H1 (cell line): ENCODE measurements around the gene POLR3C. TPM values are rescaled to one million over a fixed set of nuclear protein-coding genes. Genes with fewer than 3 reads are reported as not detected.

Experiments used
- CBX5 ChIP-seq: fragments of 300-800, 300-1000 bp; sonication (generic); IDR thresholded peaks from 2 replicates; pipeline ENCODE4 v1.7.1; 2016; ENCODE audit warnings: antibody characterized with exemption, low read length, low read depth
- POLR2A ChIP-seq, 2 experiments: IDR thresholded peaks; 1 replicate in 1 of 2; 2 replicates in 1 of 2; pipeline ENCODE4 v1.6.1; 2011; ENCODE audit warnings: low read depth in 2 of 2, low read length in 2 of 2, mild to moderate bottlenecking in 2 of 2; ENCODE audit errors: control extremely low read depth in 1 of 2
- POLR2AphosphoS5 ChIP-seq: IDR thresholded peaks from 2 replicates; pipeline ENCODE4 v1.6.1; 2011; ENCODE audit warnings: low read depth, low read length
- RBBP5 ChIP-seq: IDR thresholded peaks from 2 replicates; pipeline ENCODE4 v1.7.1; 2012; ENCODE audit warnings: low read depth, mild to moderate bottlenecking, inconsistent platforms, low read length, moderate library complexity, borderline replicate concordance
- SP2 ChIP-seq: IDR thresholded peaks from 2 replicates; pipeline ENCODE4 v1.6.1; 2012; ENCODE audit warnings: mild to moderate bottlenecking, low read length, inconsistent platforms
- SP4 ChIP-seq: IDR thresholded peaks from 2 replicates; pipeline ENCODE4 v1.6.1; 2012; ENCODE audit warnings: low read length, inconsistent platforms
- TAF7 ChIP-seq: optimal IDR thresholded peaks from 2 replicates; pipeline ENCODE3; 2011; ENCODE audit warnings: low read depth, mild to moderate bottlenecking, inconsistent platforms, low read length, moderate library complexity, borderline replicate concordance
- polyA plus RNA-seq, 7 experiments: library from polyadenylated mRNA; depleted of rRNA in 3 of 7; stranded (reverse) in 5 of 7; unstranded in 2 of 7; fragments of >200 nt in 5 of 7; fragments of 200-250 nt in 2 of 7; gene quantifications; 1 replicate in 5 of 7; 2 replicates in 1 of 7; 4 replicates in 1 of 7; pipeline versions ENCODE4 v1.2.1 to v1.2.3, GENCODE V29; 2011 to 2013; ENCODE audit warnings: missing spikeins in 2 of 7, mixed read lengths in 2 of 7
- total RNA-seq: library from RNA; stranded (reverse); fragmentation: NEBNext Ultra II Directional; extraction: Animal tissue kit (Norgen Biotek cat#: 25700); gene quantifications from 2 replicates; pipeline ENCODE4 v1.2.1, GENCODE V29; 2021
- TF ChIP-seq, protein P1 (sequence below): IDR thresholded peaks from 2 replicates; pipeline ENCODE4 v1.6.1; 2011; ENCODE audit warnings: low read length, improper control_type of control experiment
- TF ChIP-seq, protein P2 (sequence below): fragments of 300-600 bp; sonication (generic); IDR thresholded peaks from 2 replicates; pipeline ENCODE4 v1.7.1; 2012; ENCODE audit warnings: low read length, moderate library complexity, mild to moderate bottlenecking, inconsistent platforms; ENCODE audit not compliant: insufficient replicate concordance

Gene POLR3C
- total and polyA plus RNA-seq, 2 of the 8 experiments (the other 6 are each of a cell fraction or from before 2014, with no cell fraction given) = 26.8 TPM

DNA sequence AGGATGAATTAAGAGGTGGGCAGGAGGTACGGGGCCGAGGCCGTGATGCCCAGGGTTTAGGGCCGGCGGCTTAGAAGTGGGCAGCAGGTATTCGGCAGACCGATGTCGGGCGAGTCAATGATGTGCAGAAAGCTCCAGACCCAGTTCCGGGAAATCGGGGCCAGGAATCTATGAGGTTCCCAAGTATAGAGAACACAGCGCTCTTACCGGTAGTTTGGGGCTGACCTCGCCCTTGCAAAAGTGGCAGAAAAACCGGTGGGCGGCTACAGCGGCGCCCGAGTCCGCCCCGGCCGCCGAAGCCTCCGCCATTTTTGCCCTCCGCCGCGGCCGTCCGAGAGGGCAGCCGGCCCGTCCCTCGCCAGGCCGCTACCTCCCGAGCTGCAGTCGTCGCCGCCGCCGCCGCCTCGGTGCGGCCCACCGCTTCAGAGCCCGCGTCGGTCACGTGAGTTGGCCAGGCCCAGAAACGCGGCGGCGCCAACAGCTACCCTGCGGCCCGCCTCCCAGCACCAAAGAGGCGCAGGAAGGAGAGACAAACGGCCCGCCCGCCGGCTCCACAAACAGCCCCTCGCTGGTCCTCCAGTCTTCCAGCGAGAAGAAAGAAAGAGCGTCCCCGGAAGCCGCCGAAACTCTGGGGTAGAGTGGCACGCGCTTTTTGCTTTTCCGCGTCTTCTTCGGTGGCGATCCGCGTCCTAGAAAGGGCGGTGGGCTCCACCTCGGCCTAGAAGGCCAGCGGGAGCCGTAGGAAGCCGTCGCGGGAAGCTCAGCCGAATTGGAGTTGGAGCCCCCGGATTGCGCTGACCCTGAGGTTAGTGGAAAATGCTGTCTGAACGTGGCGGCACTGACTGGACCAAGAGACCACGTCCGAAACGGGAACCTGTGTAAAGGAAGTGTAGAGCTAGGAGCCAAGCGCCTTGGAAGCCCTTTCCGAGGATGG is at the start of gene POLR3C, which contains the start of gene RNF115 (continued):
- TF ChIP-seq SP2 = peak; percentile 88
- TF ChIP-seq, protein P1, sequence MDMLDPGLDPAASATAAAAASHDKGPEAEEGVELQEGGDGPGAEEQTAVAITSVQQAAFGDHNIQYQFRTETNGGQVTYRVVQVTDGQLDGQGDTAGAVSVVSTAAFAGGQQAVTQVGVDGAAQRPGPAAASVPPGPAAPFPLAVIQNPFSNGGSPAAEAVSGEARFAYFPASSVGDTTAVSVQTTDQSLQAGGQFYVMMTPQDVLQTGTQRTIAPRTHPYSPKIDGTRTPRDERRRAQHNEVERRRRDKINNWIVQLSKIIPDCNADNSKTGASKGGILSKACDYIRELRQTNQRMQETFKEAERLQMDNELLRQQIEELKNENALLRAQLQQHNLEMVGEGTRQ = peak; percentile 79
- TF ChIP-seq POLR2A (IDR thresholded peaks at IDR 0.05; ENCODE audit: control extremely low read depth in 1 of 2, low read depth in 2 of 2, low read length in 2 of 2) = peak in 1 of 2 experiments; percentile 69; a peak in 2 of 3 replicates
- peak; percentile 63; the same call in 1 of the 2 replicates for TF ChIP-seq SP4
- TF ChIP-seq TAF7 = peak; percentile 61
- TF ChIP-seq POLR2AphosphoS5 = peak; percentile 57
- TF ChIP-seq CBX5 = no peak
- TF ChIP-seq, protein P2, sequence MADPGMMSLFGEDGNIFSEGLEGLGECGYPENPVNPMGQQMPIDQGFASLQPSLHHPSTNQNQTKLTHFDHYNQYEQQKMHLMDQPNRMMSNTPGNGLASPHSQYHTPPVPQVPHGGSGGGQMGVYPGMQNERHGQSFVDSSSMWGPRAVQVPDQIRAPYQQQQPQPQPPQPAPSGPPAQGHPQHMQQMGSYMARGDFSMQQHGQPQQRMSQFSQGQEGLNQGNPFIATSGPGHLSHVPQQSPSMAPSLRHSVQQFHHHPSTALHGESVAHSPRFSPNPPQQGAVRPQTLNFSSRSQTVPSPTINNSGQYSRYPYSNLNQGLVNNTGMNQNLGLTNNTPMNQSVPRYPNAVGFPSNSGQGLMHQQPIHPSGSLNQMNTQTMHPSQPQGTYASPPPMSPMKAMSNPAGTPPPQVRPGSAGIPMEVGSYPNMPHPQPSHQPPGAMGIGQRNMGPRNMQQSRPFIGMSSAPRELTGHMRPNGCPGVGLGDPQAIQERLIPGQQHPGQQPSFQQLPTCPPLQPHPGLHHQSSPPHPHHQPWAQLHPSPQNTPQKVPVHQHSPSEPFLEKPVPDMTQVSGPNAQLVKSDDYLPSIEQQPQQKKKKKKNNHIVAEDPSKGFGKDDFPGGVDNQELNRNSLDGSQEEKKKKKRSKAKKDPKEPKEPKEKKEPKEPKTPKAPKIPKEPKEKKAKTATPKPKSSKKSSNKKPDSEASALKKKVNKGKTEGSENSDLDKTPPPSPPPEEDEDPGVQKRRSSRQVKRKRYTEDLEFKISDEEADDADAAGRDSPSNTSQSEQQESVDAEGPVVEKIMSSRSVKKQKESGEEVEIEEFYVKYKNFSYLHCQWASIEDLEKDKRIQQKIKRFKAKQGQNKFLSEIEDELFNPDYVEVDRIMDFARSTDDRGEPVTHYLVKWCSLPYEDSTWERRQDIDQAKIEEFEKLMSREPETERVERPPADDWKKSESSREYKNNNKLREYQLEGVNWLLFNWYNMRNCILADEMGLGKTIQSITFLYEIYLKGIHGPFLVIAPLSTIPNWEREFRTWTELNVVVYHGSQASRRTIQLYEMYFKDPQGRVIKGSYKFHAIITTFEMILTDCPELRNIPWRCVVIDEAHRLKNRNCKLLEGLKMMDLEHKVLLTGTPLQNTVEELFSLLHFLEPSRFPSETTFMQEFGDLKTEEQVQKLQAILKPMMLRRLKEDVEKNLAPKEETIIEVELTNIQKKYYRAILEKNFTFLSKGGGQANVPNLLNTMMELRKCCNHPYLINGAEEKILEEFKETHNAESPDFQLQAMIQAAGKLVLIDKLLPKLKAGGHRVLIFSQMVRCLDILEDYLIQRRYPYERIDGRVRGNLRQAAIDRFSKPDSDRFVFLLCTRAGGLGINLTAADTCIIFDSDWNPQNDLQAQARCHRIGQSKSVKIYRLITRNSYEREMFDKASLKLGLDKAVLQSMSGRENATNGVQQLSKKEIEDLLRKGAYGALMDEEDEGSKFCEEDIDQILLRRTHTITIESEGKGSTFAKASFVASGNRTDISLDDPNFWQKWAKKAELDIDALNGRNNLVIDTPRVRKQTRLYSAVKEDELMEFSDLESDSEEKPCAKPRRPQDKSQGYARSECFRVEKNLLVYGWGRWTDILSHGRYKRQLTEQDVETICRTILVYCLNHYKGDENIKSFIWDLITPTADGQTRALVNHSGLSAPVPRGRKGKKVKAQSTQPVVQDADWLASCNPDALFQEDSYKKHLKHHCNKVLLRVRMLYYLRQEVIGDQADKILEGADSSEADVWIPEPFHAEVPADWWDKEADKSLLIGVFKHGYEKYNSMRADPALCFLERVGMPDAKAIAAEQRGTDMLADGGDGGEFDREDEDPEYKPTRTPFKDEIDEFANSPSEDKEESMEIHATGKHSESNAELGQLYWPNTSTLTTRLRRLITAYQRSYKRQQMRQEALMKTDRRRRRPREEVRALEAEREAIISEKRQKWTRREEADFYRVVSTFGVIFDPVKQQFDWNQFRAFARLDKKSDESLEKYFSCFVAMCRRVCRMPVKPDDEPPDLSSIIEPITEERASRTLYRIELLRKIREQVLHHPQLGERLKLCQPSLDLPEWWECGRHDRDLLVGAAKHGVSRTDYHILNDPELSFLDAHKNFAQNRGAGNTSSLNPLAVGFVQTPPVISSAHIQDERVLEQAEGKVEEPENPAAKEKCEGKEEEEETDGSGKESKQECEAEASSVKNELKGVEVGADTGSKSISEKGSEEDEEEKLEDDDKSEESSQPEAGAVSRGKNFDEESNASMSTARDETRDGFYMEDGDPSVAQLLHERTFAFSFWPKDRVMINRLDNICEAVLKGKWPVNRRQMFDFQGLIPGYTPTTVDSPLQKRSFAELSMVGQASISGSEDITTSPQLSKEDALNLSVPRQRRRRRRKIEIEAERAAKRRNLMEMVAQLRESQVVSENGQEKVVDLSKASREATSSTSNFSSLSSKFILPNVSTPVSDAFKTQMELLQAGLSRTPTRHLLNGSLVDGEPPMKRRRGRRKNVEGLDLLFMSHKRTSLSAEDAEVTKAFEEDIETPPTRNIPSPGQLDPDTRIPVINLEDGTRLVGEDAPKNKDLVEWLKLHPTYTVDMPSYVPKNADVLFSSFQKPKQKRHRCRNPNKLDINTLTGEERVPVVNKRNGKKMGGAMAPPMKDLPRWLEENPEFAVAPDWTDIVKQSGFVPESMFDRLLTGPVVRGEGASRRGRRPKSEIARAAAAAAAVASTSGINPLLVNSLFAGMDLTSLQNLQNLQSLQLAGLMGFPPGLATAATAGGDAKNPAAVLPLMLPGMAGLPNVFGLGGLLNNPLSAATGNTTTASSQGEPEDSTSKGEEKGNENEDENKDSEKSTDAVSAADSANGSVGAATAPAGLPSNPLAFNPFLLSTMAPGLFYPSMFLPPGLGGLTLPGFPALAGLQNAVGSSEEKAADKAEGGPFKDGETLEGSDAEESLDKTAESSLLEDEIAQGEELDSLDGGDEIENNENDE = no peak
- peak; percentile 79; the same call in 1 of the 2 replicates for TF ChIP-seq RBBP5
